K562 (cell line): Measurements from ENCODE around the gene PTGFR. TPM values are rescaled to one million over a fixed set of nuclear protein-coding genes. Genes with fewer than 3 reads are reported as not detected.

Experiments used
- ATAC-seq: fragments of 200-7000 bp; cut with Tn5 transposase; 3 replicates; pipeline ENCODE4 v1.9.1; 2020; ENCODE audit warnings: moderate library complexity
- BruUV-seq: library from RNA; stranded (reverse); fragments of 400-500 nt; replicated peaks from 2 replicates; lab custom pipeline; 2021; lab: Mats Ljungman, UMichigan
- CTCF ChIA-PET: fragments of 300-600 bp; formaldehyde crosslinking; extraction: SDS; loops from one replicate; lab custom pipeline; 2021; ENCODE audit warnings: low intra/inter-chr PET ratio; lab: Yijun Ruan, JAX
- POLR2A ChIA-PET: fragments of 300-600, 350-650 bp; sonication (Branson Sonifier 250); formaldehyde crosslinking; extraction: SDS; loops from one replicate; lab custom pipeline; 2021; ENCODE audit warnings: antibody characterized with exemption, inconsistent platforms; lab: Yijun Ruan, JAX
- DNase-seq, 4 experiments: peaks; one replicate each; pipeline versions ENCODE4 v3.0.0 to v3.0.0-alpha.2; 2011 to 2018; ENCODE audit warnings: low spot score in 3 of 4, mixed read lengths in 3 of 4; ENCODE audit errors: extremely low read depth in 1 of 4
- FAIRE-seq: peaks from 2 replicates; lab custom pipeline; 2011; peaks lifted over from hg19 to GRCh38; lab: Jason Lieb, UNC
- H2AFZ ChIP-seq: 2 replicates; pipeline ENCODE4 v1.6.0; 2011; ENCODE audit warnings: low read depth, low read length, control low read depth, inconsistent platforms
- H3K27ac ChIP-seq: fragments of 200-600 bp; 3 replicates; pipeline ENCODE4 v1.8.0; 2011; ENCODE audit warnings: low read depth, mild to moderate bottlenecking, control low read depth, inconsistent platforms, low read length, moderate library complexity, mixed read lengths; ENCODE audit errors: extremely low read depth
- H3K27me3 ChIP-seq, 2 experiments: fragments of 300-600 bp in 1 of 2; 2 replicates in 1 of 2; 3 replicates in 1 of 2; pipeline versions ENCODE4 v1.6.0 to v1.8.0; 2011; ENCODE audit warnings: inconsistent platforms in 2 of 2, low read length in 2 of 2, mild to moderate bottlenecking in 1 of 2, mixed read lengths in 1 of 2, moderate library complexity in 1 of 2; ENCODE audit not compliant: control insufficient read depth in 2 of 2, insufficient read depth in 2 of 2
- H3K36me3 ChIP-seq: fragments of 300-600 bp; 3 replicates; pipeline ENCODE4 v1.8.0; 2011; ENCODE audit warnings: mild to moderate bottlenecking, low read length, inconsistent platforms; ENCODE audit not compliant: control insufficient read depth, insufficient read depth
- H3K4me1 ChIP-seq, 2 experiments: fragments of 200-600 bp in 1 of 2; replicated peaks in 1 of 2; 2 replicates in 1 of 2; 3 replicates in 1 of 2; pipeline versions ENCODE4 v1.5.1 to v1.8.0; 2011; ENCODE audit warnings: inconsistent platforms in 2 of 2, low read length in 2 of 2, mild to moderate bottlenecking in 1 of 2, mixed read lengths in 1 of 2, moderate library complexity in 1 of 2; ENCODE audit not compliant: control insufficient read depth in 2 of 2, insufficient read depth in 2 of 2
- H3K4me2 ChIP-seq: 2 replicates; pipeline ENCODE4 v1.6.1; 2011; ENCODE audit warnings: low read length, control low read depth, inconsistent platforms, mixed read lengths; ENCODE audit not compliant: insufficient read depth
- H3K4me3 ChIP-seq: fragments of 200-600 bp; sonication (generic), shearing (Covaris generic); 2 replicates; pipeline ENCODE4 v1.5.1; 2016; ENCODE audit warnings: control low read depth, inconsistent platforms
- H3K79me2 ChIP-seq: fragments of 200-600 bp; 3 replicates; pipeline ENCODE4 v1.8.0; 2011; ENCODE audit warnings: low read length, inconsistent platforms; ENCODE audit not compliant: control insufficient read depth, insufficient read depth
- H3K9ac ChIP-seq, 2 experiments: 2 replicates each; pipeline versions ENCODE4 v1.6.0 to v1.6.1; 2011; ENCODE audit warnings: low read depth in 2 of 2, low read length in 2 of 2, control low read depth in 1 of 2, inconsistent platforms in 1 of 2, mild to moderate bottlenecking in 1 of 2, mixed read lengths in 1 of 2; ENCODE audit not compliant: insufficient read depth in 1 of 2
- H3K9me1 ChIP-seq: one replicate; pipeline ENCODE4 v1.6.0; 2011; ENCODE audit warnings: inconsistent platforms, mild to moderate bottlenecking, low read length, moderate library complexity; ENCODE audit not compliant: control insufficient read depth, insufficient read depth
- H3K9me3 ChIP-seq: replicated peaks from 2 replicates; pipeline ENCODE4 v1.5.1; 2011; ENCODE audit warnings: low read depth, low read length, inconsistent platforms; ENCODE audit not compliant: control insufficient read depth, insufficient read depth
- H4K20me1 ChIP-seq: replicated peaks from 2 replicates; pipeline ENCODE4 v1.6.1; 2011; ENCODE audit warnings: low read length, inconsistent platforms, mixed read lengths; ENCODE audit not compliant: control insufficient read depth, insufficient read depth
- CCNT2 ChIP-seq: IDR thresholded peaks from 2 replicates; pipeline ENCODE4 v1.6.1; 2011; ENCODE audit warnings: borderline replicate concordance, low read depth, mild to moderate bottlenecking, moderate library complexity, mixed read lengths, low read length; ENCODE audit not compliant: insufficient read length; ENCODE audit errors: extremely low read depth
- GABPB2 ChIP-seq: fragments of 250-450 bp; sonication (Bioruptor Pico); conservative IDR thresholded peaks from 2 replicates; pipeline ENCODE4 v1.5.1; 2021; ENCODE audit warnings: mild to moderate bottlenecking
- HDAC3 ChIP-seq: fragments of 450-650 bp; IDR thresholded peaks from 2 replicates; pipeline ENCODE4 v1.6.1; 2018; ENCODE audit warnings: borderline replicate concordance, mild to moderate bottlenecking, moderate library complexity; ENCODE audit not compliant: partially characterized antibody
- HNRNPL ChIP-seq: fragments of 200-400 bp; formaldehyde crosslinking; IDR thresholded peaks from 2 replicates; pipeline ENCODE4 v1.6.1; 2017; ENCODE audit warnings: low read depth, mild to moderate bottlenecking, low read length
- MCM5 ChIP-seq: fragments of 450-650 bp; IDR thresholded peaks from 2 replicates; pipeline ENCODE4 v1.6.1; 2016; ENCODE audit warnings: low read depth
- MEF2D ChIP-seq: conservative IDR thresholded peaks from 2 replicates; pipeline ENCODE4 v1.6.1; 2016; ENCODE audit warnings: low read depth, missing genetic modification characterization, missing compliant biosample characterization
- MTF1 ChIP-seq: fragments of 250-450 bp; sonication (Bioruptor Pico); IDR thresholded peaks from 2 replicates; pipeline ENCODE4 v1.9.0; 2021; ENCODE audit warnings: moderate library complexity, mild to moderate bottlenecking, inconsistent platforms, borderline replicate concordance
- RAD51 ChIP-seq: fragments of 450-650 bp; IDR thresholded peaks from 2 replicates; pipeline ENCODE4 v1.7.1; 2016; ENCODE audit warnings: low read depth, mild to moderate bottlenecking, borderline replicate concordance
- SOX6 ChIP-seq: fragments of 450-650 bp; IDR thresholded peaks from 2 replicates; pipeline ENCODE4 v1.6.1; 2014; ENCODE audit warnings: mild to moderate bottlenecking
- SRSF1 ChIP-seq: fragments of 200-400 bp; formaldehyde crosslinking; IDR thresholded peaks from 2 replicates; pipeline ENCODE4 v1.6.1; 2017; ENCODE audit warnings: mild to moderate bottlenecking, low read depth, low read length, moderate library complexity
- TAF7 ChIP-seq: fragments of 450-650 bp; IDR thresholded peaks from 2 replicates; pipeline ENCODE4 v1.6.1; 2016; ENCODE audit warnings: missing genetic modification characterization, missing compliant biosample characterization
- TAL1 ChIP-seq: fragments of 450-650 bp; IDR thresholded peaks from 2 replicates; pipeline ENCODE4 v1.6.1; 2016; ENCODE audit warnings: mild to moderate bottlenecking
- WHSC1 ChIP-seq: IDR thresholded peaks from one replicate; pipeline ENCODE4 v1.6.1; 2012; ENCODE audit warnings: low read length, control low read depth, inconsistent platforms
- ZNF354B ChIP-seq: fragments of 250-450 bp; sonication (Bioruptor Pico); IDR thresholded peaks from 2 replicates; pipeline ENCODE4 v1.4.0; 2020
- ZNF551 ChIP-seq: fragments of 250-450 bp; sonication (Bioruptor Pico); IDR thresholded peaks from 2 replicates; pipeline ENCODE4 v1.5.0; 2021; ENCODE audit warnings: mild to moderate bottlenecking, moderate library complexity
- WGBS: fragments of 100-300 bp; shearing (Covaris generic); methylation state at CpG from one replicate; pipeline ENCODE4 v1.1.6; 2016; ENCODE audit warnings: low coverage, mixed read lengths; ENCODE audit not compliant: insufficient coverage; ENCODE audit errors: missing lambda C conversion rate; 5-methylcytosine and 5-hydroxymethylcytosine counted together
- in situ Hi-C: fragments of 300-500 bp; cut with MboI; formaldehyde crosslinking; loops from 4 replicates; pipeline ENCODE4 v1.15.0; 2018; ENCODE audit warnings: inconsistent platforms, mixed read lengths
- intact Hi-C: fragments of 100-400 bp; cut with micrococcal nuclease; formaldehyde crosslinking; loops from 2 replicates; pipeline ENCODE4 v1.14.2; 2022
- polyA plus RNA-seq, 8 experiments: library from polyadenylated mRNA; depleted of rRNA in 4 of 8; stranded (reverse) in 5 of 8; unstranded in 3 of 8; fragments of >200 nt; fragmentation: Nextera tagmentation in 2 of 8; fragmentation: Illumina TruSeq in 1 of 8; extraction: Ambion mirVana in 2 of 8; extraction: Trizol in 1 of 8; gene quantifications; 2 replicates each; pipeline versions ENCODE4 v1.2.1 to v1.2.3, GENCODE V29; 2011 to 2014; ENCODE audit warnings: inconsistent platforms in 1 of 8, missing spikeins in 1 of 8
- total RNA-seq, 7 experiments: library from RNA; depleted of rRNA in 6 of 7; stranded (reverse); fragments of >200 nt in 6 of 7; fragmentation: Illumina TruSeq in 2 of 7; extraction: Trizol in 2 of 7; gene quantifications; 2 replicates each; pipeline versions ENCODE4 v1.2.1 to v1.2.3, GENCODE V29; 2011 to 2021; ENCODE audit warnings: low replicate concordance in 1 of 7
- TF ChIP-seq, protein P1 (sequence below): sonication (generic); formaldehyde crosslinking; IDR thresholded peaks from 2 replicates; pipeline ENCODE4 v1.8.1; 2023; ENCODE audit warnings: mild to moderate bottlenecking, missing genetic modification reagents
- TF ChIP-seq, protein P2 (sequence below): IDR thresholded peaks from 2 replicates; pipeline ENCODE4 v1.6.1; 2011; ENCODE audit not compliant: insufficient read length; ENCODE audit errors: extremely low read depth
- TF ChIP-seq, protein P3 (sequence below): fragments of 250-450 bp; sonication (Bioruptor Pico); IDR thresholded peaks from 2 replicates; pipeline ENCODE4 v1.4.0; 2020; ENCODE audit warnings: mild to moderate bottlenecking, moderate library complexity

The PTGFR gene
- total and polyA plus RNA-seq, 9 of the 15 experiments (the other 6 are each of a cell fraction or from before 2014, with no cell fraction given) = 0.04 TPM; not detected in 8

DNA sequence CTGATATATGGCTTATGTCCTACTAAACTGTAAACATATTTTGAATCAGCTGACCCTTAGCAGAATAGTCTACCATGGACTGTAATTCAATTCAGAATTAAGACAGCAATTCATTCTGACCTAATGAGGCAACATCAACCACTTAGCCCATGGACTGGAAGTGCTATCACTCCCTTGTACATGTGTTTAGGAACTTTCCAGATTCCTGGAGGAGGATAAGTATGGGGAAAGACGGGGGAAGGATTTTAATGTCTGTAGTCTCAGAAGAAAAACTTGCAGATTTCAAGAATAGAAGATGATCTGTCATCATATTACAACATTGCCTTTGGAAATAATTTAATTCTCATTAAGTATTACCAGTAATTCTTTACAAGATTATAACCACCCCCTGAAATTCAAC is 56.3 kb downstream of the PTGFR start:
- no peak for ATAC-seq
- in situ Hi-C loops = no loop called here
- CTCF ChIA-PET = no interaction called here
- H3K79me2 ChIP-seq = no peaks in the 10 kb centered on the region
- no peak for FAIRE-seq
- POLR2A ChIA-PET = no interaction called here
- no TSS peak for BruUV-seq
- 0% methylated on average over 1 of the region's 1 CpG for WGBS
- no peaks in the 10 kb centered on the region for H3K4me1 ChIP-seq
- no peak overlapping the region for H2AFZ ChIP-seq
- no peaks in the 10 kb centered on the region for H3K36me3 ChIP-seq
- H3K9me1 ChIP-seq = no peaks in the 10 kb centered on the region
- DNase-seq = no peak
- no peak overlapping the region for H3K4me2 ChIP-seq
- no peaks in the 10 kb centered on the region for H4K20me1 ChIP-seq
- no peak overlapping the region for H3K9ac ChIP-seq
- intact Hi-C loops = no loop called here
- no peak overlapping the region for H3K4me3 ChIP-seq
- no peaks in the 10 kb centered on the region for H3K27me3 ChIP-seq
- H3K27ac ChIP-seq = no peak overlapping the region
- H3K9me3 ChIP-seq = no peaks in the 10 kb centered on the region
- TF ChIP-seq MTF1 (CRISPR knock-in tag) = no peak
- TF ChIP-seq, protein P1, sequence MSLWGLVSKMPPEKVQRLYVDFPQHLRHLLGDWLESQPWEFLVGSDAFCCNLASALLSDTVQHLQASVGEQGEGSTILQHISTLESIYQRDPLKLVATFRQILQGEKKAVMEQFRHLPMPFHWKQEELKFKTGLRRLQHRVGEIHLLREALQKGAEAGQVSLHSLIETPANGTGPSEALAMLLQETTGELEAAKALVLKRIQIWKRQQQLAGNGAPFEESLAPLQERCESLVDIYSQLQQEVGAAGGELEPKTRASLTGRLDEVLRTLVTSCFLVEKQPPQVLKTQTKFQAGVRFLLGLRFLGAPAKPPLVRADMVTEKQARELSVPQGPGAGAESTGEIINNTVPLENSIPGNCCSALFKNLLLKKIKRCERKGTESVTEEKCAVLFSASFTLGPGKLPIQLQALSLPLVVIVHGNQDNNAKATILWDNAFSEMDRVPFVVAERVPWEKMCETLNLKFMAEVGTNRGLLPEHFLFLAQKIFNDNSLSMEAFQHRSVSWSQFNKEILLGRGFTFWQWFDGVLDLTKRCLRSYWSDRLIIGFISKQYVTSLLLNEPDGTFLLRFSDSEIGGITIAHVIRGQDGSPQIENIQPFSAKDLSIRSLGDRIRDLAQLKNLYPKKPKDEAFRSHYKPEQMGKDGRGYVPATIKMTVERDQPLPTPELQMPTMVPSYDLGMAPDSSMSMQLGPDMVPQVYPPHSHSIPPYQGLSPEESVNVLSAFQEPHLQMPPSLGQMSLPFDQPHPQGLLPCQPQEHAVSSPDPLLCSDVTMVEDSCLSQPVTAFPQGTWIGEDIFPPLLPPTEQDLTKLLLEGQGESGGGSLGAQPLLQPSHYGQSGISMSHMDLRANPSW (CRISPR knock-in tag) = no peak
- no peak for TF ChIP-seq HNRNPL
- no peak for TF ChIP-seq RAD51
- no peak for TF ChIP-seq MEF2D (tag)
- TF ChIP-seq ZNF551 (CRISPR knock-in tag) = no peak
- no peak for TF ChIP-seq MCM5
- TF ChIP-seq, protein P2, sequence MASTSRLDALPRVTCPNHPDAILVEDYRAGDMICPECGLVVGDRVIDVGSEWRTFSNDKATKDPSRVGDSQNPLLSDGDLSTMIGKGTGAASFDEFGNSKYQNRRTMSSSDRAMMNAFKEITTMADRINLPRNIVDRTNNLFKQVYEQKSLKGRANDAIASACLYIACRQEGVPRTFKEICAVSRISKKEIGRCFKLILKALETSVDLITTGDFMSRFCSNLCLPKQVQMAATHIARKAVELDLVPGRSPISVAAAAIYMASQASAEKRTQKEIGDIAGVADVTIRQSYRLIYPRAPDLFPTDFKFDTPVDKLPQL = no peak
- no peak for TF ChIP-seq WHSC1
- TF ChIP-seq, protein P3, sequence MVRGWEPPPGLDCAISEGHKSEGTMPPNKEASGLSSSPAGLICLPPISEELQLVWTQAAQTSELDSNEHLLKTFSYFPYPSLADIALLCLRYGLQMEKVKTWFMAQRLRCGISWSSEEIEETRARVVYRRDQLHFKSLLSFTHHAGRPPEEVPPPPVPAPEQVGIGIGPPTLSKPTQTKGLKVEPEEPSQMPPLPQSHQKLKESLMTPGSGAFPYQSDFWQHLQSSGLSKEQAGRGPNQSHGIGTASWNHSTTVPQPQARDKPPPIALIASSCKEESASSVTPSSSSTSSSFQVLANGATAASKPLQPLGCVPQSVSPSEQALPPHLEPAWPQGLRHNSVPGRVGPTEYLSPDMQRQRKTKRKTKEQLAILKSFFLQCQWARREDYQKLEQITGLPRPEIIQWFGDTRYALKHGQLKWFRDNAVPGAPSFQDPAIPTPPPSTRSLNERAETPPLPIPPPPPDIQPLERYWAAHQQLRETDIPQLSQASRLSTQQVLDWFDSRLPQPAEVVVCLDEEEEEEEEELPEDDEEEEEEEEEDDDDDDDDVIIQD = no peak
- TF ChIP-seq TAF7 (tag) = no peak
- no peak for TF ChIP-seq CCNT2
- no peak for TF ChIP-seq SRSF1
- TF ChIP-seq TAL1 = no peak
- no peak for TF ChIP-seq ZNF354B (CRISPR knock-in tag)
- TF ChIP-seq HDAC3 = no peak
- TF ChIP-seq GABPB2 (CRISPR knock-in tag) = no peak
- no peak for TF ChIP-seq SOX6
